ENCODE measurements around the gene IFITM10. TPM values are rescaled to one million over a fixed set of nuclear protein-coding genes. Genes with fewer than 3 reads are reported as not detected.

Gene IFITM10
- total RNA-seq, 1 donor, result 0.43 TPM

DNA sequence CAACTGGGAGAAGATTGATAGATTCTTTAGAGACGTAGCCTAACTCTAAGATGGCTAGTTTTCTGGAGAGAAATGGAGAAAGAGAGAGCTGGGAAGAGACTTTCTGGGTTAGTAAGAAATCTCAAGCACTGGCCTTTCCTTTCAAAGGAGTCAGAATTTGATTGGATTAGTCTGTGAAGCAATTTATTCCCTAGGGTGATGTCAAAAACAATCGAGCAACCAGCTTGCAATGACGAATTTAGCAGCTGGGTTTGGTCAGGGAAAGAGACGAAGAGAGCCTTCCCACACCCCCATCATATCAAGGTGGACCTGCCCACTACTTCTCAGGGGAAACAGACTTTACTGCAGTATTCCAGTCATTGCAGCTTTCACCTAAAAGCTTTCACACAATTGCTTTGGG, 42.6 kb downstream of the IFITM10 start:
- TF ChIP-seq, protein P1, sequence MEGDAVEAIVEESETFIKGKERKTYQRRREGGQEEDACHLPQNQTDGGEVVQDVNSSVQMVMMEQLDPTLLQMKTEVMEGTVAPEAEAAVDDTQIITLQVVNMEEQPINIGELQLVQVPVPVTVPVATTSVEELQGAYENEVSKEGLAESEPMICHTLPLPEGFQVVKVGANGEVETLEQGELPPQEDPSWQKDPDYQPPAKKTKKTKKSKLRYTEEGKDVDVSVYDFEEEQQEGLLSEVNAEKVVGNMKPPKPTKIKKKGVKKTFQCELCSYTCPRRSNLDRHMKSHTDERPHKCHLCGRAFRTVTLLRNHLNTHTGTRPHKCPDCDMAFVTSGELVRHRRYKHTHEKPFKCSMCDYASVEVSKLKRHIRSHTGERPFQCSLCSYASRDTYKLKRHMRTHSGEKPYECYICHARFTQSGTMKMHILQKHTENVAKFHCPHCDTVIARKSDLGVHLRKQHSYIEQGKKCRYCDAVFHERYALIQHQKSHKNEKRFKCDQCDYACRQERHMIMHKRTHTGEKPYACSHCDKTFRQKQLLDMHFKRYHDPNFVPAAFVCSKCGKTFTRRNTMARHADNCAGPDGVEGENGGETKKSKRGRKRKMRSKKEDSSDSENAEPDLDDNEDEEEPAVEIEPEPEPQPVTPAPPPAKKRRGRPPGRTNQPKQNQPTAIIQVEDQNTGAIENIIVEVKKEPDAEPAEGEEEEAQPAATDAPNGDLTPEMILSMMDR (IDR thresholded peaks at IDR 0.05; ENCODE audit: insufficient read depth, low read depth, low read length), result no peak
- no peak overlapping the region for H3K4me3 ChIP-seq (ENCODE audit: low read depth, low read length)
- DNase-seq (ENCODE audit: low read depth), result no peak

DNA sequence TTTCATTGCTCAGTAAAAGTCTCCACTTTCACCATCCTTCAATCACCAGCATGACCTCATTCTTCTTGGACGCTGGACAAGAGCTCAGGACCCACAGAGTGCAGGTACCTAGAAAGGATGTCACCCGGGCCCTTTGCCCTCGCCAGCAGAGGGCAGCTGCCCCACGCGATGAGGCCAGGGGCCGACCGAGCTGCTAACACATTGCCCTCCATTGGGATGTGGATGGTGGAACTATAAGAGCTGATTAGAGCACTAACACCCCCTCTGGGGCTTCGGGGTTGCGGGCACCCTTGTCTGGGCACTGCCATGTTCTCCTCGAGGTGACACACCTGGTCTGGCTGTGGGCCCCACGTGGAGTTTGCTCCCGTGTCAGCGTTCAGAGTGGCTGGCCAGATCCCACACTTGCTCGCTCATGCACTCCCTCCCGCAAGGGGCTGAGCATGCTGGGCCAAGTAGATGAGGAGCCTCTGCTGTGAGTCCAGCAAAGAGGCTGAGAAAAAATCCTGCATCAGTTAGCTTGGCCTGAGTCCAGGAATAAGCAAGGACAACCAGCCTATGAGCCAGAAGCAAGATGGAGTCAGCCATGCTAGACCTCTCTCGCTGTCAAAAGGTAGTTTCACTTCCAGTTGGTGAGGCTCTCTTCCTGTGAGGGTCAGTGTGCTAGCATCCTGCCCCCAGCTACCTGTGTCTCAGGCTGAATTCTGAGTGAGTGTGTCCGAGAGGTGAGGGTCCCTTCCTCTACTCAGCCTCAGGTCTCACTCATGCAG, 43.6 kb downstream of the IFITM10 start:
- DNase-seq (ENCODE audit: low read depth), result no peak
- no peak overlapping the region for H3K4me3 ChIP-seq (ENCODE audit: low read depth, low read length)
- TF ChIP-seq, protein P1 (IDR thresholded peaks at IDR 0.05; ENCODE audit: insufficient read depth, low read depth, low read length), result peak; percentile 9

DNA sequence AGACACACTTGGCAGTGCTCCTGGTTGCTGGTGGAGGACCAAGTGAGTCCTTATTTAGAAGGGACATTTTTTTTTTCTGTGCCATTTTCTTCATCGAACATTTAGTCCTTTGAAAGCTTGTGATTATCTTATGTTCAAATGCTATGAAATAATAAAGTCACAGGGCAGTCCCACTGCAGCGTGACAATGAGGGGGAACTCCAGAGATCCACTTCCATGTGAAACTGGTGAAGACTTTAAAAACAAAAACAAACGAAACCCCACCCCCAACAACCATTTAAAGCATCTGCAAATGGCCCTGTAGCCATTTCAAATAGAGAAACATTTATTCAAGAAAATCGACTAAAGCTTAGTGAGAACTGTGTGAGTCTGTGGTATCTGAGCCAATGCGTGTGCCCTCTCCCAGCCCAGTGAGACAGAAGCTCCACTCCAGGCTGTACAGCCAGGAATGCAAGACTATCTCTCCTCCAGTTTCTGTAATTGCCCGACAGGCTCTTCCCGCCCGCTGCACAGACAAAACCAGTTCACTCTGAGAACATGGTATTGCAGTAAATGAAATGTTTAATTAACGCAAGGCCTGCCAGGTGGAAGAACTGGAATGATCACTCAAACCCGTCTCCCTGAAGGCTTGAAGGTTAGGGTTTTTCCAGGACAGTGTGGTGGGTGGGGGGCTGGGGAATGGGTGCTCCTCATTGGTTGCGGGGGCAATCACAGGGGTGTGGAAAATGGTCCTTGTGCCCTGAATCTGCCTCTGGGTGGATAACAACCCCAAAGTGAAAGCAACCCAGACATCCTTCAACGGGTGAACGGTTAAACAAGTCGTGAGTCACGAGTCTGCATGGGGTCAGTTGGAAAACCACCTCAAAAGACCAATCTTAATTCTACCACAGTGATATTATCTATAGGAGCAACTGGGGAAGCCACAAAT, 45.0 kb downstream of the IFITM10 start:
- DNase-seq (ENCODE audit: low read depth), result peak; percentile 13
- H3K4me3 ChIP-seq (ENCODE audit: low read depth, low read length), result no peak overlapping the region
- TF ChIP-seq, protein P1 (IDR thresholded peaks at IDR 0.05; ENCODE audit: insufficient read depth, low read depth, low read length), result no peak

DNA sequence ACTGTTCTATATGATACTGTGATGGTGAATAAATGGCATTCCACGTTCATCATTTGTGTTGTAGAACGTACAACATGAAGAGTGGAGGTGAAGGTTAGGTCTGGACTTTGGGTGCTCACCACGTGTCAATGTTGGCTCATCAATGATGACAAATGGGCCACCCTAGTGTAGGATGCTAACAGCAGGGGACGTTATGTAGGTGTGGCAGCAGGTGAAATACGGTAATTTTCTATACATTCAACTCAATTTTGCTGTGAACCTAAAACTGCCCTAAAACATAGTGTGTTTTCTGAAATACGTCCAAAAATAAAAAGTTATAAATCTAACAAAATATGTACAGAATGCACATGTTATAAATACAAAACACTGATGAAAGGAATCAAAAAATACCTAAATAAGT, 47.2 kb downstream of the IFITM10 start:
- DNase-seq (ENCODE audit: low read depth), result no peak
- no peak overlapping the region for H3K4me3 ChIP-seq (ENCODE audit: low read depth, low read length)
- TF ChIP-seq, protein P1 (IDR thresholded peaks at IDR 0.05; ENCODE audit: insufficient read depth, low read depth, low read length), result no peak

DNA sequence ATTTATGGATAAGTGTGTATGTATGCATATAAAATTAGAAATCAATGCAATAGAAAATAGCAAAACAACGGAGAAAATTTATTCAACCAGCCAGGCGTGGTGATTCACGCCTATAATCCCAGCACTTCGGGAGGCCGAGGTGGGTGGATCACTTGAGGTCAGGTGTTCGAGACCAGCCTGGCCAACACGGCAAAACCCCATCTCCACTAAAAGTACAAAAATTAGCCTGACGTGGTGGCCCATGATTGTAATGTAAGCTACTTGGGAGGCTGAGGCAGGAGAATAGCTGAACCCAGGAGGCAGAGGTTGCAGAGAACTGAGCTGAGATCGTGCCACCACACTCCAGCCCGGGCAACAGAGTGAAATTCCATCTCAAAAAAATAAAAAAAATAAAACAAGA, 47.9 kb downstream of the IFITM10 start:
- H3K4me3 ChIP-seq (ENCODE audit: low read depth, low read length), result no peak overlapping the region
- DNase-seq (ENCODE audit: low read depth), result no peak
- TF ChIP-seq, protein P1 (IDR thresholded peaks at IDR 0.05; ENCODE audit: insufficient read depth, low read depth, low read length), result no peak

DNA sequence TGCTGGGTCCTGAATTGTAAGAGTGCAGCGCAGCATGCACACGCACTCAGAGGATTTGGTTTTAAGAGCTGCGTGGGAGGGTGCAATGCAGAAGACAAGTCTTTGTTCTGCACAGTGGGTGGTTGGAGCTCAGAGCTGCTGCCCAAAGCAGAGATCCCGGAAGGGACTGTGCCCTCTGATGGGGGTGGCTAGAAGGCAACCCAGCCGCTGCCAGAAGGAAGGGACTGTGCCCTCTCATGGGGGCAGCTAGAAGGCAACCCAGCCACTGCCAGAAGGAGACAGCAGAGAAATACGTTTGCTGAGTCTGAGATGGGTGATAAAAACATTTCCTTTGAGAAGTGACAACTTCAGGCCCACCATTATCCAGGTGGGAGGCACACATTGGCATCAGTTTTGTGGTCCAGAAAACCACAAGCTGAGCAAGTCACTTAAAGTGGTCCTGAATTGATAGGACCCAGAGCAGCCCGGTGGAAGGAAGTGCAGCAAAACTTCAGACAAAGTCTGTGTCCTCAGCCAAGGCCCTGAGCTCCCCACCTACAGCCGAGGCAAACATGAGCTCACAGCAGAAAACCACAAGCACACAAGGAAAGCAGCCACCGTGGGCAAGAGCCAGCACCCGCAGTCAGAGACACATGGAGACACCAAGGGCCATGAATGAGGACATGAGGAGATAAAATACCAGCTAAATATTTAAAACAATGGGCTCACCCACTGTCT, 49.1 kb downstream of the IFITM10 start:
- H3K4me3 ChIP-seq (ENCODE audit: low read depth, low read length), result no peak overlapping the region
- DNase-seq (ENCODE audit: low read depth), result no peak
- TF ChIP-seq, protein P1 (IDR thresholded peaks at IDR 0.05; ENCODE audit: insufficient read depth, low read depth, low read length), result no peak
